ENCODE data around the gene ADCYAP1.

DNA sequence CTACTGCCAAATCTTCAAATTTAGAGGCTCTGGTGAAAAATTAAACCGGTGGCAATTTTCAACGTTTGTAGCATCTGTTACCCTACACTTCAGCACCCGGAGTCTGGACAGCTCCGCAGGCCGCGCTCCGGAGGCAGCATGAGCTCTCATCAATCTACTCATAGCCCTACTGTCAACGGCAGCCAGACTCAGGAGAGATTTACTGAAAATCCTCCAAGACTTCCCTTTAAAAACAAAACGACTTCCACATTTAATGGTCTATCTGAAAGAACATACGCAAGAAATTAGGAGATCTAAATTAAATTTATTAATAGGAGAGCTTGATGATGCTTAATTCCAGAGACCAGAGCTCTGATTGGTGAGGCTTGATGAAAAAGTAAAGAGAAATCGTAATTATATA is 970 bp upstream of the ADCYAP1 start:
- no peak for TF ChIP-seq SALL2 (tag by site-specific recombination; IDR thresholded peaks at IDR 0.05; ENCODE audit: borderline replicate concordance)
- TF ChIP-seq, protein P1, sequence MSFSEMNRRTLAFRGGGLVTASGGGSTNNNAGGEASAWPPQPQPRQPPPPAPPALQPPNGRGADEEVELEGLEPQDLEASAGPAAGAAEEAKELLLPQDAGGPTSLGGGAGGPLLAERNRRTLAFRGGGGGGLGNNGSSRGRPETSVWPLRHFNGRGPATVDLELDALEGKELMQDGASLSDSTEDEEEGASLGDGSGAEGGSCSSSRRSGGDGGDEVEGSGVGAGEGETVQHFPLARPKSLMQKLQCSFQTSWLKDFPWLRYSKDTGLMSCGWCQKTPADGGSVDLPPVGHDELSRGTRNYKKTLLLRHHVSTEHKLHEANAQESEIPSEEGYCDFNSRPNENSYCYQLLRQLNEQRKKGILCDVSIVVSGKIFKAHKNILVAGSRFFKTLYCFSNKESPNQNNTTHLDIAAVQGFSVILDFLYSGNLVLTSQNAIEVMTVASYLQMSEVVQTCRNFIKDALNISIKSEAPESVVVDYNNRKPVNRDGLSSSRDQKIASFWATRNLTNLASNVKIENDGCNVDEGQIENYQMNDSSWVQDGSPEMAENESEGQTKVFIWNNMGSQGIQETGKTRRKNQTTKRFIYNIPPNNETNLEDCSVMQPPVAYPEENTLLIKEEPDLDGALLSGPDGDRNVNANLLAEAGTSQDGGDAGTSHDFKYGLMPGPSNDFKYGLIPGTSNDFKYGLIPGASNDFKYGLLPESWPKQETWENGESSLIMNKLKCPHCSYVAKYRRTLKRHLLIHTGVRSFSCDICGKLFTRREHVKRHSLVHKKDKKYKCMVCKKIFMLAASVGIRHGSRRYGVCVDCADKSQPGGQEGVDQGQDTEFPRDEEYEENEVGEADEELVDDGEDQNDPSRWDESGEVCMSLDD (tag by site-specific recombination; IDR thresholded peaks at IDR 0.05) = no peak
- TF ChIP-seq REPIN1 (tag by site-specific recombination; IDR thresholded peaks at IDR 0.05; ENCODE audit: low read depth) = no peak
- TF ChIP-seq, protein P2, sequence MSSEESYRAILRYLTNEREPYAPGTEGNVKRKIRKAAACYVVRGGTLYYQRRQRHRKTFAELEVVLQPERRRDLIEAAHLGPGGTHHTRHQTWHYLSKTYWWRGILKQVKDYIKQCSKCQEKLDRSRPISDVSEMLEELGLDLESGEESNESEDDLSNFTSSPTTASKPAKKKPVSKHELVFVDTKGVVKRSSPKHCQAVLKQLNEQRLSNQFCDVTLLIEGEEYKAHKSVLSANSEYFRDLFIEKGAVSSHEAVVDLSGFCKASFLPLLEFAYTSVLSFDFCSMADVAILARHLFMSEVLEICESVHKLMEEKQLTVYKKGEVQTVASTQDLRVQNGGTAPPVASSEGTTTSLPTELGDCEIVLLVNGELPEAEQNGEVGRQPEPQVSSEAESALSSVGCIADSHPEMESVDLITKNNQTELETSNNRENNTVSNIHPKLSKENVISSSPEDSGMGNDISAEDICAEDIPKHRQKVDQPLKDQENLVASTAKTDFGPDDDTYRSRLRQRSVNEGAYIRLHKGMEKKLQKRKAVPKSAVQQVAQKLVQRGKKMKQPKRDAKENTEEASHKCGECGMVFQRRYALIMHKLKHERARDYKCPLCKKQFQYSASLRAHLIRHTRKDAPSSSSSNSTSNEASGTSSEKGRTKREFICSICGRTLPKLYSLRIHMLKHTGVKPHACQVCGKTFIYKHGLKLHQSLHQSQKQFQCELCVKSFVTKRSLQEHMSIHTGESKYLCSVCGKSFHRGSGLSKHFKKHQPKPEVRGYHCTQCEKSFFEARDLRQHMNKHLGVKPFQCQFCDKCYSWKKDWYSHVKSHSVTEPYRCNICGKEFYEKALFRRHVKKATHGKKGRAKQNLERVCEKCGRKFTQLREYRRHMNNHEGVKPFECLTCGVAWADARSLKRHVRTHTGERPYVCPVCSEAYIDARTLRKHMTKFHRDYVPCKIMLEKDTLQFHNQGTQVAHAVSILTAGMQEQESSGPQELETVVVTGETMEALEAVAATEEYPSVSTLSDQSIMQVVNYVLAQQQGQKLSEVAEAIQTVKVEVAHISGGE (tag by site-specific recombination; conservative IDR thresholded peaks at IDR 0.05; ENCODE audit: low read depth) = no peak
- no peak for TF ChIP-seq ZNF214 (tag by site-specific recombination; IDR thresholded peaks at IDR 0.05; ENCODE audit: borderline replicate concordance)
- TF ChIP-seq ZNF530 (tag by site-specific recombination; IDR thresholded peaks at IDR 0.05; ENCODE audit: low read depth) = no peak
- TF ChIP-seq ZEB2 (tag by site-specific recombination; IDR thresholded peaks at IDR 0.05) = no peak
- TF ChIP-seq ZNF701 (tag by site-specific recombination; IDR thresholded peaks at IDR 0.05) = no peak
- no peak for TF ChIP-seq ZNF571 (tag by site-specific recombination; IDR thresholded peaks at IDR 0.05)
- TF ChIP-seq, protein P3, sequence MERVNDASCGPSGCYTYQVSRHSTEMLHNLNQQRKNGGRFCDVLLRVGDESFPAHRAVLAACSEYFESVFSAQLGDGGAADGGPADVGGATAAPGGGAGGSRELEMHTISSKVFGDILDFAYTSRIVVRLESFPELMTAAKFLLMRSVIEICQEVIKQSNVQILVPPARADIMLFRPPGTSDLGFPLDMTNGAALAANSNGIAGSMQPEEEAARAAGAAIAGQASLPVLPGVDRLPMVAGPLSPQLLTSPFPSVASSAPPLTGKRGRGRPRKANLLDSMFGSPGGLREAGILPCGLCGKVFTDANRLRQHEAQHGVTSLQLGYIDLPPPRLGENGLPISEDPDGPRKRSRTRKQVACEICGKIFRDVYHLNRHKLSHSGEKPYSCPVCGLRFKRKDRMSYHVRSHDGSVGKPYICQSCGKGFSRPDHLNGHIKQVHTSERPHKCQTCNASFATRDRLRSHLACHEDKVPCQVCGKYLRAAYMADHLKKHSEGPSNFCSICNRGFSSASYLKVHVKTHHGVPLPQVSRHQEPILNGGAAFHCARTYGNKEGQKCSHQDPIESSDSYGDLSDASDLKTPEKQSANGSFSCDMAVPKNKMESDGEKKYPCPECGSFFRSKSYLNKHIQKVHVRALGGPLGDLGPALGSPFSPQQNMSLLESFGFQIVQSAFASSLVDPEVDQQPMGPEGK (tag by site-specific recombination; IDR thresholded peaks at IDR 0.05) = no peak
- no peak for TF ChIP-seq ZNF670 (tag by site-specific recombination; IDR thresholded peaks at IDR 0.05; ENCODE audit: low read depth)
